HepG2 (cell line): ENCODE measurements around the gene TPP2. TPM values are rescaled to one million over a fixed set of nuclear protein-coding genes. Genes with fewer than 3 reads are reported as not detected.

Experiments used
- ATAC-seq: fragments of 200-7000 bp; cut with Tn5 transposase; 3 replicates; pipeline ENCODE4 v1.9.1; 2020; ENCODE audit warnings: mild to moderate bottlenecking, moderate library complexity
- BruUV-seq: library from RNA; stranded (reverse); fragments of 400-500 nt; replicated peaks from 2 replicates; lab custom pipeline; 2021; lab: Mats Ljungman, UMichigan
- CTCF ChIA-PET: fragments of 300-600 bp; formaldehyde crosslinking; extraction: SDS; loops from one replicate; lab custom pipeline; 2021; ENCODE audit warnings: low total read pairs, inconsistent platforms, low intra/inter-chr PET ratio; lab: Yijun Ruan, JAX
- POLR2A ChIA-PET: fragments of 350-600 bp; sonication (Branson Sonifier 250); formaldehyde crosslinking; loops from one replicate; lab custom pipeline; 2020; ENCODE audit warnings: antibody characterized with exemption, inconsistent platforms; lab: Yijun Ruan, JAX
- DNase-seq: peaks from one replicate; pipeline ENCODE4 v3.0.0-alpha.2; 2015; ENCODE audit warnings: low spot score
- FAIRE-seq: peaks from 3 replicates; lab custom pipeline; 2011; peaks lifted over from hg19 to GRCh38; lab: Jason Lieb, UNC
- H2AFZ ChIP-seq: one replicate; pipeline ENCODE4 v1.6.1; 2011; ENCODE audit warnings: low read length, inconsistent platforms
- H3K27ac ChIP-seq: fragments of 300-600 bp; 3 replicates; pipeline ENCODE4 v1.8.0; 2011; ENCODE audit warnings: mixed run types, mild to moderate bottlenecking, mixed read lengths, low read length, inconsistent platforms; ENCODE audit not compliant: insufficient read depth; ENCODE audit errors: extremely low read length
- H3K27me3 ChIP-seq, 2 experiments: fragments of 200-600 bp in 1 of 2; 2 replicates in 1 of 2; 3 replicates in 1 of 2; pipeline versions ENCODE4 v1.6.0 to v1.8.0; 2011; ENCODE audit warnings: low read length in 2 of 2, mild to moderate bottlenecking in 2 of 2, moderate library complexity in 2 of 2, inconsistent platforms in 1 of 2; ENCODE audit not compliant: insufficient read depth in 2 of 2, control insufficient read depth in 1 of 2
- H3K36me3 ChIP-seq, 2 experiments: fragments of 200-600 bp in 1 of 2; replicated peaks in 1 of 2; 2 replicates in 1 of 2; 3 replicates in 1 of 2; pipeline versions ENCODE4 v1.5.1 to v1.8.0; 2011; ENCODE audit warnings: low read length in 2 of 2, inconsistent platforms in 1 of 2; ENCODE audit not compliant: insufficient read depth in 2 of 2, control insufficient read depth in 1 of 2
- H3K4me1 ChIP-seq: 2 replicates; pipeline ENCODE4 v1.5.1; 2012; ENCODE audit warnings: low read length, inconsistent platforms; ENCODE audit not compliant: insufficient read depth
- H3K4me2 ChIP-seq: 2 replicates; pipeline ENCODE4 v1.6.0; 2011; ENCODE audit warnings: low read depth, low read length, inconsistent platforms
- H3K4me3 ChIP-seq, 3 experiments: fragments of 200-600 bp in 1 of 3; sonication (generic), shearing (Covaris generic) in 1 of 3; replicated peaks in 1 of 3; 2 replicates each; pipeline ENCODE4 v1.5.1; 2011 to 2016; ENCODE audit warnings: low read length in 3 of 3, inconsistent platforms in 2 of 3, low read depth in 2 of 3, mild to moderate bottlenecking in 2 of 3, control low read depth in 1 of 3, mixed read lengths in 1 of 3; ENCODE audit not compliant: insufficient read depth in 1 of 3
- H3K79me2 ChIP-seq: one replicate; pipeline ENCODE4 v1.6.1; 2011; ENCODE audit warnings: low read length, inconsistent platforms; ENCODE audit not compliant: insufficient read depth
- H3K9ac ChIP-seq: 2 replicates; pipeline ENCODE4 v1.6.0; 2011; ENCODE audit warnings: mild to moderate bottlenecking, low read depth, low read length, inconsistent platforms; ENCODE audit not compliant: insufficient read depth
- H3K9me3 ChIP-seq: 2 replicates; pipeline ENCODE4 v1.5.1; 2012; ENCODE audit warnings: mild to moderate bottlenecking, low read length
- H4K20me1 ChIP-seq: 2 replicates; pipeline ENCODE4 v1.6.0; 2011; ENCODE audit warnings: inconsistent platforms, mild to moderate bottlenecking, low read length, moderate library complexity; ENCODE audit not compliant: insufficient read depth
- CAMTA2 ChIP-seq: sonication (generic); formaldehyde crosslinking; IDR thresholded peaks from 2 replicates; pipeline ENCODE4 v1.4.0; 2020; ENCODE audit warnings: mild to moderate bottlenecking, missing genetic modification reagents, borderline replicate concordance
- CC2D1A ChIP-seq: sonication (generic); formaldehyde crosslinking; IDR thresholded peaks from 2 replicates; pipeline ENCODE4 v1.8.1; 2023; ENCODE audit warnings: mild to moderate bottlenecking, missing genetic modification reagents
- ETS1 ChIP-seq: sonication (generic); formaldehyde crosslinking; IDR thresholded peaks from 2 replicates; pipeline ENCODE4 v1.4.0; 2020; ENCODE audit warnings: missing genetic modification reagents
- GATAD1 ChIP-seq: IDR thresholded peaks from 2 replicates; pipeline ENCODE4 v1.6.1; 2016; ENCODE audit warnings: missing genetic modification reagents, missing compliant biosample characterization
- NFYC ChIP-seq: IDR thresholded peaks from 2 replicates; pipeline ENCODE4 v1.6.1; 2016; ENCODE audit warnings: missing genetic modification reagents, missing compliant biosample characterization
- RFXAP ChIP-seq: sonication (generic); formaldehyde crosslinking; IDR thresholded peaks from 2 replicates; pipeline ENCODE4 v1.4.0; 2020; ENCODE audit warnings: missing genetic modification reagents, borderline replicate concordance
- SKI ChIP-seq: fragments of 450-650 bp; IDR thresholded peaks from one replicate; pipeline ENCODE4 v1.6.1; 2018; ENCODE audit warnings: mild to moderate bottlenecking; ENCODE audit not compliant: partially characterized antibody
- TRIM24 ChIP-seq: sonication (generic); formaldehyde crosslinking; IDR thresholded peaks from 2 replicates; pipeline ENCODE4 v1.8.0; 2022; ENCODE audit warnings: mild to moderate bottlenecking, missing genetic modification reagents
- ZEB1 ChIP-seq: IDR thresholded peaks from 2 replicates; pipeline ENCODE4 v1.6.1; 2012; ENCODE audit warnings: mild to moderate bottlenecking, low read depth, inconsistent platforms; ENCODE audit not compliant: insufficient replicate concordance
- ZFP90 ChIP-seq: sonication (generic); formaldehyde crosslinking; IDR thresholded peaks from 2 replicates; pipeline ENCODE4 v1.8.0; 2022; ENCODE audit warnings: missing genetic modification reagents, mild to moderate bottlenecking, inconsistent platforms, borderline replicate concordance
- ZNF296 ChIP-seq: sonication (generic); formaldehyde crosslinking; conservative IDR thresholded peaks from 2 replicates; pipeline ENCODE4 v1.5.0; 2020; ENCODE audit warnings: mild to moderate bottlenecking, missing genetic modification reagents
- ZNF691 ChIP-seq: sonication (generic); formaldehyde crosslinking; IDR thresholded peaks from 2 replicates; pipeline ENCODE4 v1.4.0; 2020; ENCODE audit warnings: missing genetic modification reagents, low read depth, mild to moderate bottlenecking, borderline replicate concordance
- ZNF792 ChIP-seq: IDR thresholded peaks from 2 replicates; pipeline ENCODE4 v1.6.1; 2016
- WGBS: methylation state at CpG from one replicate; pipeline ENCODE4 v1.1.6; 2017; ENCODE audit warnings: low lambda C conversion rate; 5-methylcytosine and 5-hydroxymethylcytosine counted together
- in situ Hi-C: cut with HindIII; loops from 2 replicates; pipeline ENCODE4 v1.10.0; 2017; ENCODE audit warnings: low pct_unique_long_range_greater_than_20kb; ENCODE audit not compliant: extremely low pct_ligation_motif_present
- intact Hi-C: fragments of 100-400 bp; cut with micrococcal nuclease; formaldehyde crosslinking; loops from one replicate; pipeline ENCODE4 v1.10.0; 2022; ENCODE audit not compliant: unreplicated experiment
- polyA plus RNA-seq, 8 experiments: library from polyadenylated mRNA; depleted of rRNA in 3 of 8; stranded (reverse) in 7 of 8; unstranded in 1 of 8; fragments of >200 nt; fragmentation: Illumina TruSeq in 4 of 8; extraction: Trizol in 4 of 8; gene quantifications; 2 replicates each; pipeline versions ENCODE4 v1.2.1 to v1.2.3, GENCODE V29; 2011 to 2016; ENCODE audit warnings: low read depth in 4 of 8, missing spikeins in 1 of 8, mixed read lengths in 1 of 8; ENCODE audit not compliant: insufficient read depth in 1 of 8
- total RNA-seq, 5 experiments: library from RNA; depleted of rRNA; stranded (reverse); fragments of >200 nt; fragmentation: Illumina TruSeq; extraction: Trizol; gene quantifications; 2 replicates each; pipeline ENCODE4 v1.2.3, GENCODE V29; 2016; ENCODE audit warnings: low read depth in 1 of 5

Gene TPP2
- total and polyA plus RNA-seq, 2 of the 13 experiments (the other 11 are each of a cell fraction or from before 2014, with no cell fraction given), result 16.4 to 52.1 TPM

DNA sequence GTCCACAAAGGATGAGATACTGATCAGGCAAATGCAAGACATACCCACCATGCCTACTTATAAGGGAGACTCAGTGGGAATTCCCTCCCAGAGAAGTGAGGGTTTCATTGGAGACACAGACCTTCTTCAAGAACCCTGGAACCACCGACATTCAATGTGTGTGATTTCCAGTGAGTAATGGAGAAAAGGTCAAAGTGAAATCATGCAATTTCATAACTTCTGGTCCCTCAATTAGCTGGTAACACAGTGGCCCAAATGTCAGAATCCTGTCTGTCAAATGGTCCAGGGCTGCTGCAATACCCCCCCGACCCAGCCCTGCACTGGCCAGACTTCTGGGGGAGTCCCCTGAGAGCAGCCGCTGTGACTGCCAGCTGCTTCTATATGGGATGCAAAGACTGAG is 102.7 kb downstream of the TPP2 start (continued):
- TF ChIP-seq ZFP90 (CRISPR knock-in tag), result no peak
- TF ChIP-seq RFXAP, result no peak

DNA sequence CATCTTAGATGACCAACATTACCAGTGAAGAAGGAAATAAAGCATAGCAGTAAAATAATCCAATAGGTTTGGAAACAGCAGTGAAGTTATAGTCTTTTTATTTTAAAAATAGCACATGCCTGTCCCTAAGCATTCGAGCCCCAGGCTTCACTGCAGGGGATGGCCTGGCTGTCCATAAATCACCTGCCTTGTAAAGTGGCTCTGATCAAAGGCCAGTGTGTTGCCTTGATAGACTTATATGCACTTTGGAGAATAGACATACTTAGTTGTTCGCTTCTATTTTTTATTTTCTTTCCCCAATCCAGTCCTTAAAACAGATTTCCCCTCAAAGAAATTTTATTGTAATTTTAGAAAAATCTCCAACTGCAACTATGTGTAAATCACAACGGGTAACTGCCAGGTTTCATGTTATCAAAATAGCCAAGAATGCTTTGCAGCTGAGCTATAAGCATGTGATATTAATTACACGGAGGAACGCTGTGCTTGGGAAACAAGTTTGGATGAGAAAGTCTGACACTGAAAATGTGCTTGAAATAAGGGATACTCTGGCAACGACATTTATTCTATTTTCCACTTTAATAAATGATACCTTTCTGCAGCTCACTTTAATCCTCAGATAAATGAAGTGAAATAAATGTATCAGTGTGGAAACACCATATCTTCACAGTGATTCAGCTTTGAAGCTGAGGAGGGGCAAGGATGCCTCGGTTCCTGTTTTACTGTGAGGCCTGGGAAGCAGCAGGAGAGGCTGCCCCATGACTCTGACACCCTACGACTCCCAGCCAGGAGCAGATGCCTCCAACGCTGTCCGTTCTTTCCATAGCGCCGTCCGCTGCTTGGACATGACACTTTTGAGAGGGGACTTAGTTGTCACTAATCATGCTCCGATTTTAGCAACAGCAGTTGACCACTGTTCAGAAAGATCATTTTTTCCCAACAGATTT is 103.6 kb downstream of the TPP2 start:
- Histone ChIP-seq H2AFZ (no peak overlapping the region), H3K27me3 (peaks cover 0 to 5% of the 10 kb centered on the region in 2 experiments; a peak in 2 of 5 replicates), H3K9me3 (peaks cover 8% of the 10 kb centered on the region; the same call in 1 of the 2 replicates), H3K36me3 (no peaks in the 10 kb centered on the region), H3K4me3 (no peak overlapping the region), H3K9ac (no peak overlapping the region), H4K20me1 (no peaks in the 10 kb centered on the region), H3K79me2 (no peaks in the 10 kb centered on the region), H3K4me2 (no peak overlapping the region), H3K4me1 (peaks cover 10% of the 10 kb centered on the region; the same call in 1 of the 2 replicates), H3K27ac (no peak overlapping the region)
- ATAC-seq, result no peak
- BruUV-seq, result no TSS peak
- WGBS, result 52% methylated on average over 14 of the region's 14 CpGs
- DNase-seq, result no peak
- intact Hi-C loops, result no loop called here
- in situ Hi-C loops, result no loop called here
- CTCF ChIA-PET, result no interaction called here
- no peak for FAIRE-seq
- TF ChIP-seq ZNF792 (no peak), ZNF691 (CRISPR knock-in tag) (no peak), CC2D1A (CRISPR knock-in tag) (no peak), SKI (no peak), ZEB1 (no peak), ZNF296 (CRISPR knock-in tag) (no peak), NFYC (CRISPR knock-in tag) (no peak), CAMTA2 (CRISPR knock-in tag) (no peak), GATAD1 (CRISPR knock-in tag) (no peak), TRIM24 (CRISPR knock-in tag) (no peak), ETS1 (CRISPR knock-in tag) (no peak)
- POLR2A ChIA-PET, result no interaction called here
